HG02759 (cell line): Measurements from ENCODE around the gene CNTN1.
A peak's percentile ranks its signal among the peaks of the same experiment; 100 is the strongest.
"Not testable (repeated sequence)": the region's sequence is repeated elsewhere in the genome, so short reads cannot be mapped to it uniquely, and the experiment has no call there.

Experiments
- ATAC-seq: cut with Tn5 transposase; IDR thresholded peaks from one replicate; pipeline ENCODE4 v1.9.1; 2021; ENCODE audit warnings: mild to moderate bottlenecking, moderate library complexity; ENCODE audit not compliant: unreplicated experiment

Gene CNTN1

DNA sequence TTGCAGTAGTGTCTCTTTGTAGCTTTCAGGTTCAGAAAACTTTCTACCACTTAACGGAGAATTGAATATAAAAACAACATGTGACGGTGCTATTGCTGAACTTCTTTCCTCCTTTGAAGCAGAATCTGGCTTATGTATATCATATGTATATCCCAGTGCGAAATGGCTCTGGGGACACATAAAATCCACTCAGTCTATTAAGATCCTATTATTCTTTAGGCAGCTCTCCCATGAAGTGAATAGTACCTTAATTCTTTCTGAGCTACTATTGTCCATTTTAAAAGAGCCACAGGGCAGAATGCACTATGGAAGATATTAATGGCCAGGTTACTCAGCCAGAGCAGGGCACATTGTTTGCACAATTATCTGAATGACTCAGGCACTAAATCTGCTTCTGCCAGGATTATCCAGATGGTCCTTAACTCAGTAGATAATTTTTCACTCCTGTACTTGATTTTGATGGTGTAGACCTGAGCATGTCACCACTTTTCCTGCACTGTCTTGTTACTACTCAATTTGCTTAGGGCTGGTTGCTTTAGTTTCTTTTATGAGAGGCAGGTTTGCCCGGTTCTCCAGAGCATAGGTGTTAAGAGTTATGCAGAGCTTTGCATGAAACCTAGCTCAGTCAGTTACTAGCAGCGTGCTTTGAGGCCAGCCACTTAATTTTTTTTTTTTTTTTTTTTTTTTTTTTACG, 5.5 kb downstream of the CNTN1 start:
- no peak for ATAC-seq

DNA sequence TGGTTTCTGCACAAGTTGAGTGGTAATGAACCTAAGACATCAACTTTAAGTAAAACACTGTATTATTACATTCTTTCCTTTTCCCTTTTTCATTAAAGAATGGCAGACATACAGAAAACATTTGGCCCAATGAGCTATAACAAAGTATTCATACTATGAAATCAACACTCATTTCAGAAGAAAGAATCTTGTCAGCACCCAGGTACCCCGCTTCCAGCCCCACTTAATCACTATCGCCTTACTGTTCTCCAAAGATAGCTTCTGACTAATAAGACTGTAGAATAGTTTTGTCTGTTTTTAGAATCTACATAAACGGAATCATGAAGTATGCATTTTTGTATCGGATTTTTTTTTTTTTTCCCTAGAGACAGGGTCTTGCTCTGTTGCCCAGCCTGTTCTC, 9.5 kb downstream of the CNTN1 start:
- ATAC-seq: peak; percentile 82

DNA sequence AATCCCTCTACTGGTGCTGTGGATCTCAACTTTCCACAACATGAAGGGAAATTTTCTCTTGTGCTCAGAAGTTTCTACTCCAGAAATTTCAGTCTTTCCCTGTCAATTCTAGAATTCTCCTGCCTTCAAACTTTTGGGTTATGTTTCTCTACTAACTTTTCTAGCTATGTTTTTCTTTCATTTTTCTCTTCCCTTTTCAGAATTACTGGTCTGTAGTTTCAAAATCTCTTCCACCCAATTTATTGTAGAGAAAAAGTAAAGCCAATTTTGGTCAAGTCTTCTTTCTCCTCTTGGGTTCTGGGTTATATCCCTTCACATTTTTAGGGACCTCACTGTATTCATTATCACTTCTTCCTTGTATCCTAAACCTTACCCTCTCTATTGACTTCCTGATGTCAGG, 18.9 kb downstream of the CNTN1 start:
- ATAC-seq: no peak

DNA sequence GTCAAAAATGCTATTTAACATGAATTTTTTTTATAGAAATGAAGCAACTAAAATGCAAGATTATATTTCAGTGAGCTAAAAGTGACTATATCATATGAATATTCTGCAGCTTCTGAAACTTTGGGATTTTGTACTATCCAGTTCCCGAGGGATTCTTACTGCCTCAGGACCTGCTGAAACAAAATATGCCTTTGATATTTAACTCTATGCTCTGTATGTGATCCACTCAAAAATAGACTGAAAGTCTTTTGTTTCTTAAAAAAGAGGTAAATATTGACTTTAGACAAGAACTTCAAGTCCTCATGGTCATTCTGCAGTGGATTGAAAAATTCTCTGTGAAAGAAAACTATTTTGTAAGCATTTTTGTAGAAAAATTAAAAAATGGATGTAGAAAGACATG, 22.4 kb downstream of the CNTN1 start:
- ATAC-seq: no peak

DNA sequence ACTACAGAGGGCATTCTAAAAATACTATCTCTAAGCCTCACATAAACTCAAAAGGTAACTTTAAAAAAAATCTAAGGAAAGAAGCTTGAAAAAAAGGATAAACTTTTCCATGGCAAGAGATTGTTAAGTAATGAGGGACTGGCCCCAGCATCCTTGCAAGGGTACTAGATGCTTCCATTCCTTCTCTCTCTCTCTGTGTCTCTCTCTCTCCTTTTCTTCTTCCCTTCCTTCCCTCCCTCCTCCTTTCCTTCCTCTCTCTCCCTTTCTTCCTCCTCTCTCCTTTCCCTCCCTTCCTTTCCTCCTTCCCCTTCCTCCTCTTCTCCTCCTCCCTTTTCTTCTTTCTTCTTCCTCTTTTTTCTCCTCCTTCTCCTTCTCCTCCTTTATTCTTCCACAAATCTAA, 23.8 kb downstream of the CNTN1 start:
- ATAC-seq: no peak

DNA sequence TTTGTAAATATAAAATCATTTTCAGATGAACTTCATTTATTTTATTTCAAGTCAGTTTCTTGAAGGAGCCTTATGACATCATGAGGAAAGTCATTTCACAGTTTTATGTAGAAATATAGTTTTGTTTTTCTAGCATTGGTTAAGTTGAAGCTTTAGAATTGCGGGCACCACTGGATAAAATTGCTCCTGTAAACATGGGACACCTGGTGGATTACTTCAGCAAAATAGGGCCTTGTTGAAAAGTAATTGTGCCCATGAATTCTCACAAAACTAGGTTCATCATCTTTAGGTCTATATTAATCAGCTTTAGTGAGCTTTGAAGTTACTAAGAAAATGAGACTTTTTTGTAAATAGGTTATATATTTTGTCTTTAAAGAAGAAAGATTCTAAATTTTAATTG, 25.3 kb downstream of the CNTN1 start:
- ATAC-seq: no peak

DNA sequence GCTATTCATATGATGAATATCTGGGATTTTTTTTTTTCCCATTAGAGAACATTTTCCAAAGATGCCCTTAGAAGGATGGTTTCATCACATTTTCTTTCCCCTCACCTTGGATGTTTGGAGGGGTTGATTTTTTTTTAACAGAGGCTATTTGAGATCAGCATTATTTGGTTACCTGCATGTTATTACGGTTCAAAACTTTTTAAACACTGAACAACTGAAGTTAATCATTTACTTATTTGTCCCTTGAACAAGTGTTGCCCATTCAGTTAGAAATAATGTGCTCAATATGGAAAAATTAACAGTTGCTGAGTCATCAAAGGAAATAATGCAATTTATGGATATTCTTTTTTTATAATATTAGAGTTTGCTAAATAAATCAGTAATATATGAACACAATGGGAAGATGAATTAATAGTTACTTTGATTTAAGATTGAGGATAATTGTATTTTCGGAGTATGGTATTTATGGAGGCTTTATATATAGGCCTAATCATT, 26.7 kb downstream of the CNTN1 start:
- ATAC-seq: no peak

DNA sequence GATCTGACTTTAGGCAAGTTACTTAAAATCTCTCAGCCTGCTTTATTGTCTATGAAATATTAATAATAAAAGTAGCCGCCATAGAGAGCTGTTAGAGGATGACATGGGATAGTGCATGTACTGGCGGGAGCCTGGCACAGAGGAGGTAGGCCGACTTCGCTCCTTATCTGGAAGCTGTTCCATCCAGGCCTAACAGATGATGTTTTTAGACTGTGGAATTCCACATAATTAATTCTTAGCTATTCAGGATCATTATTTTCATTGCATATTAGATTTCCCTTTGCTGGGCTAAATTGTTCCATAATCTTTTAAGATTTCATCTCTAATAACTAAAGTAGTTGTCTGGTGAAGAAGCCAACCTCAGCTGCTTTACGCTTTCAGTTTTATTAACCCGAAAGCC, 30.8 kb downstream of the CNTN1 start:
- no peak for ATAC-seq

DNA sequence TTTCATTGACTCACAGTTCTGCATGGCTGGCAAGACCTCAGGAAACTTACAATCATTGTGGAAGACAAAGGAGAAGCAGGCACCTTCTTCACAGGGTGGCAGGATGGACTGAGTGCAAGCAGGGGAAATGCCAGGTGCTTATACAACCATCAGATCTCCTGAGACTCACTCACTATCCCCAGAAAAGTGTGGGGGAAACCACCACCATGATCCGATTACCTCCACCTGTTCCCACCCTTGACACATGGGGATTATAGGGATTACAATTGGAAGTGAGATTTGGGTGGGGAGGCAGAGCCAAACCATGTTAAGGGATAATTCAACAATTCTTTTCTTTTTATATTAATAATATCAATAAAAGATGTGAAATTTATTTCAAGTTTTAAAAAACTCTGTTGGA, 34.1 kb downstream of the CNTN1 start:
- ATAC-seq: no peak

DNA sequence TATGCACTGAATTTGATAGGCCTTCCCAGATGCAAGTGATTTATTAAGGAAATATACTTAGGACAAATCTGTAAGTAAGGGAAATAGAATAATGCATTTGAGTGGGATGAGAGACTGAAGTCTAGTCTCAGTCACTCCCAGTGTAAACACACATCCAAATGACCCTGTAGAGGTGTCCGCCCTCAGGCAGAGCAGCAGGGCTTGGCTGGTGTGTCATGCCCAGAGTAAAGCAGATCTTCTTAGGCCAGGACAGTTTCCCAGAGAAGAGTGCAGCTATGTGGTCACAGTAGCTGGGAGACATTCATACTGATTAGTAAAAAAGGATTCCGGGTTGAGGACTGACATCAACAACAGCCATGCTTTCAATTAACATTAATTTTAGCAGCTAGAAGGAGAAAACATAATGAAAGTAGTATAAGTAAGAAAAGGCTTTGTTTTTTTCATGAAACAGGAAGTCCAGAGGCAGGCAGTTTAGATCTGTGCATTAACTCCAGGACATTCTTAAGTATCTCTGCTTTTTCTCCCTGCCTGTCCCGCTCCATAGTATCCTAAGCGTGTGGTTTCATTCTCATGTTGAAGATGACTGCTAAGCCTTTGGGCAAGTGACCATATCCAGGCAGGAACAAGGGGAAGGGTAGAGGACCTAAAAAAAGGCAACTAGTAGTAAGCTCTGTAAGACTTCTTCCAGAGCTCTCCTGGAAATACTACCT, 35.7 kb downstream of the CNTN1 start:
- no peak for ATAC-seq

DNA sequence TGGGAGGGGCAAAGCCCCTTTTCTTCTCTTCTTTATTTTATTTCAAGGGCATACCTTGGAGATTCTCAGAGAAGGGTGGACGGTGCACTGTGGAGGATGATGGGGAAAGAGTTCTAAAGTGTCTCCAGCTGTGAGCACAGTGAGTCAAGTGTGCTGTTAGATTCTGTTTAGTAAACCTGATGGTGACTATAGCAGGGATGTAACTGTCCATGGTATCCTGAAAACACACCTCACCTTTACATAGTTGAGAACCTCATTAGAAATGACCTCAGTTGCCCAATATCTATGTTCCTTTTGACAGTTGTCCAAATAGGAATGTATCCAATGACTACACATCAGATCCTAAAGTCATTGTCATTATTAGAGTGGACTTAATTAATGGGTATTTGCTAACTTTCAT, 38.0 kb downstream of the CNTN1 start:
- no peak for ATAC-seq

DNA sequence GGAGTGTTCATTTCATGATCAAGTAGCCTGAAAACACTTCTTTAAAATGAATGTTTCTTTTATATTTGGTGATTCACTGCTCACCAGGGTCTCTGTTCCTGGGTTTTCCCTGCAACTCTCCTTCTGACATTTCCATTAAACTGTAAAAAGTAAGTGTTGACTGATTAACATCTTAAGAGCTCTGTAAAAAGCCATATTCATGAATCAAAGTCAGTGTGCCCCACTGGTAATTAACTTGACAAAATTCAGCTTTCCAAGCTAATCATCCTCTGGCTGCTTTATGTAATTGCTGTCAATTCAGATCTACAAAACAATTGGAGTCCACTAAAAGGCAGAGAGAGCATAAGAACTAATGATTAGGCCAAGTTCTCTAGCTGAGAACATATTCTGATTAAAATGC, 41.6 kb downstream of the CNTN1 start:
- no peak for ATAC-seq

DNA sequence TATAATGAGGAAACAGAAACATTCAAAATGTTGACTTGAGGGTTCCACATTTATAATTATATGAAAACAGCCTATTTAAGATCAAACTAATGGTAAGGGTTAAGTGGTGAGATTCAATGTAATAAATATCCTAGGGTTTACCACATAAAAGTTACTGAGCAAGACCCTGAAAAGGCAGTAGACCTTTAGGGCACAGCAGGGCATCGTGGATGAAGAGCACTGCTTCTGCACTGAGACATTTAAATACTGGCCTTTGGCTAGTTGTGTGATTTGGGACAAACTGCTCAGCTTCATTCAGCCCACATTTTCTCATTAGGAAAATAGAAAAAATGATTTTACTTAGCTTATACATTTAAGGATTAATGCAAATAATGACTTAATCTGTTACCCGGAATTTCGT, 42.0 kb downstream of the CNTN1 start:
- ATAC-seq: no peak

DNA sequence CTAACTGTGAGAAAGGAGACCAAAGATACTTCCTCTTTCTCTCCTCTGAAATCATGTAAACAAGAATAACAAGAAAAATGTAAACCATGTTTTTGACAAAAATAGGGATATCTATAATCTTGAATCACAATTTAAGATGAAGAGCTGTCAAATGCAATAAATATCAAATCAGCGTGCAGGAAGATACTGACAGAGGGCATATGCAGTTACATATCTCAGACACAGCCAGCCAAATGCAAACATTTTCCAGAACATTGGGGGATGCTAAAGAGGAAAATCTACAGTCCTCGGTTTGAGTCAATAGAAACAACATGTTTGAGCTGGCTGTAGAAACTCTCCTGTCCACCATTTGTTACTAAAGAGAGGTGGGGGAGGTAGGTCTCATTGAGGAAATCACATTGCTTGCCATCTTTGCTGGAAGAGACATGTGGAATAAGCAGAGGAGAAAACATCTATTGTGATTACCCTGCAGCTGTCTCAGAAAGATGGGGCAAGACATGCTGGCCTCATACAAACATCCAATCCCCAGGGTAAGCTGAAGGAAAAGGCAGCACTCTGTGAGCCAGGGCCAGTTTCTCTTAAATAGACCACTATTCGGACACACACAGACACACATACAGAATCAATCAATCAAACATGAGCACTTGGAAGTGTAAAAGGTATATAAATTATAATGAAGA, 43.5 kb downstream of the CNTN1 start:
- ATAC-seq: no peak

DNA sequence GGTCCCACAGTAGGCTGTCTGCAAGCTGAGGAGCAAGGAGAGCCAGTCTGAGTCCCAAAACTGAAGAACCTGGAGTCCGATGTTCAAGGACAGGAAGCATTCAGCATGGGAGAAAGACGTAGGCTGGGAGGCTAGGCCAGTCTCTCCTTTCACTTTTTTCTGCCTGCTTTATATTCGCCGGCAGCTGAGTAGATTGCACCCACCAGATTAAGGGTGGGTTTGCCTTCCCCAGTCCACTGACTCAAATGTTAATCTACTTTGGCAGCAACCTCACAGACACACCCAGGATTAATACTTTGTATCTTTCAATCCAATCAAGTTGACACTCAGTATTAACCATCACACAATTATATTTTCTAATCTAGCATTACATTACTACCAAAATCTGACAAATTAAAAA, 45.2 kb downstream of the CNTN1 start:
- not testable (repeated sequence) for ATAC-seq

DNA sequence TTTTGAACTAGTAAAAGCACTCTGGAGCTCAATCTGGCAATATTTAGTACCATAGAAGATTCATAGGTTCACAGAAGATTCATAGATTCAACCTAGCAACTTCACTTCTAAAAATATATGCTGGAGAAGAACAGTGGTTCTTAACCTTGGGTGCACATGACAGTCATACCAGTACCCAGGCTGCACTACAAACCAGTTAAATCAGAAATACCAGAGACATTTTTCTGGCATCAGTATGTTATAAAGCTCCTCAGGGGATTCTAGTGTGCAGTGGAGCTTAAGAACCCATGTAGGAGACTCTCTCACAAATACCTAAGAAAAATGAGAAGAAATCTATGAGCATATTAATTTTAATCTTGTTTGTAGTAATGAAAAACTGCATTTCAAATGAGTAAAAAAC, 46.6 kb downstream of the CNTN1 start:
- no peak for ATAC-seq

DNA sequence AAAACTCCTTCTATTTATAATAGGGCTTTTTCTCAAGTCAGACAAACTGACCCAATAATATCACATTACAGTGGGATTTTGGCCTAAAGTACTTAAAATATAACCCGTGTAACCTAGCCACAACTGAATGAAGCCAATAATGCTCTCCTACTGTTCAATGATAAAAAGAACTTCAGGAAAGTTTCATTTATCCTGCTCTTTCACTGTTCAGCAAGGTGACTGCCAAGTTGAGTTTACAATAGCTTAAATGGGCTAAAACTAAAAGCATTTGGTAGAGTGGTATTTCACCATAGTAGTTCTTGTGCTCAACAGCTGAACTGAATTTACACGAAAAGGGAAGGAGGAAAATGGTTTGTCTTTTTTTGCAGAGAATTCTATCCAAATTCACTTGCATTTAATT, 49.8 kb downstream of the CNTN1 start:
- ATAC-seq: no peak

DNA sequence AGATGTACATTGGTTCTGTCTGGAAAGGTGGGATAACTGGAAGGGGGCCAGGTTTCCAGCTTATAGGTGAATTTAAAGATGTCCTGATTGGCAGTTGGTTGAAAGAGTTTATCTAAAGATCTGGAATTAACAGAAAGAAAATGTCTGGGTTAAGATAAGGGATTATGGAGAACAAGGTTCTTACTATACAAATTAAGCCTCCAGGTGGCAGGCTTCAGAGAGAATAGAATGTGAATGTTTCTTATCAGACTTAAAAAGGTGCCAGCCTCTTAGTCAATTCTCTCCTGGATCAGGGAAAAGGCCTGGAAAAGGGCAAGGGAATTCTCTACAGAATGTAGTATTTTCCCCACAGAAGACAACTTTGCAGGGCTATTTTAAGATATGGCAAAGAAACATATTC, 53.1 kb downstream of the CNTN1 start:
- ATAC-seq: no peak

DNA sequence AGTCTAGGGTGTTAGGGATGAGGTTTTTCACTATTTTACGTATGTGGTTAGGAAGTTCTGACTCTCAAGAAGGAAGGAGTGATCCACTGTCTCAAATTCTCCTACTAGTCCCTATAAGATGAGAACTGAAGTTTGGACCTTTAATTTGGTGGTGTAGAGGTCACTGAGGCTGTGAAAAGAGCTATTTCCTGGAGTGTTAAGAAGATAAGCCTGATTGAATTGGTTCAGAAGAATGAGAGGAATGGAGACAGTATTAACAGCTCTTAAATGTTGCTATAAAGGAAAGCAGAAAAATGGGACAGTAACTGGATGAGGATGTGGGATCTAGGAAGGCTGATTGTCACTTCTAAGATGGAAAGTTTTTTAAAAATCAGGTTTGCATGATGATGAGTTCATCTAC, 57.6 kb downstream of the CNTN1 start:
- ATAC-seq: no peak

DNA sequence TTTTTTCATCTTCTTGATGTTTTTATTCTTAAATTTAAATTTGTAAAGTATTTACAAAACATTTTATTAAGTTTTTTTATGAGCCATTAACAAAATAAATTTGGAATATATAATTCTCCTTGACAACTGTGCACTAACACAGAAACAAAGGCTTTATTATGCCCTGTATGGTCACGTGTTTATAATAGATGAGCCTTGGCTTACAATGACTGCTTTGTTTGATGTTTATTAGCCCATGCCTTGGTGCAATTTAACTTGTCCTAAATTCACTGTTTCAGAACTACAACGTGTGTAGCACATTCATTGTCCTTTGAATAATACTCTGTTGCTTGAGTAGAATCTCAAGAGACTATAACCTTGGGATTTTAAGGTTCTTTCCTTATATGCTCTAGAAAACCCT, 59.8 kb downstream of the CNTN1 start:
- ATAC-seq: no peak

DNA sequence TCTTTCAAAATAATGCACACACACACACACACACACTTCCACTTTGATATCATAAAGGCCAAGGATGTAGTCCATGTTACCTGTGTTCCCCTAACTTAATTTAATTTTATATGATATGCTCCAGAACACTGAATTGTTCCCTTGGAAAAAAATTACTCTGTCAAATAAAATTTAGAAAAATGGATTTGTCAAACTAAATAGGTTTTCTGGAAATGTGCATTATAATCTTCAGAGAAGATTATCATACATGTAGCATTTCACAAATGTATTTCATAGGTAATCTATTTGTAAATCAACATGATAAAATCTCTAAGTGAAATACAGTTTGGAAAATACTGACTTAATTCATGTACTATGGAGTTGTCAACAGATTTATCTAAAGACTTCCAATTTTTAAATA, 68.6 kb downstream of the CNTN1 start:
- no peak for ATAC-seq

DNA sequence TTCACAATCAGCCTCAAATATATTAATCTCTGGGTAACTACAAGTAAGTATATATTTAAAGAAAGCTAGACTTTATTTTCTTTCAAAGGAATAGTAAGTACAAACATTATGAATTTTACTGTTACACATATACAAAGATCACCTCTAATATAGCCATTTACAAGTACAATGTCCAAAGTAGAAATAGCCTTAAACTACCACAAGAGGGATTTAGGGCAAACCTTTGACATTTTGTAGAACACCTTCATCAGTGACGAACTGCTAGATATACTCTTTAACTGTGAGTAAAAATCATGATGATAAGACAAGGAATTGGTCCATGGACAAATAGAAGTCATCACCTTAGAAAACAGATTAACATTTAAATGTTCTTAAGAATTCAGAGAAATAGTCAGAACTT, 69.8 kb downstream of the CNTN1 start:
- ATAC-seq: no peak
